GOT3 (cell line): ENCODE results near the gene C17orf107.
"Not testable (repeated sequence)": the region's sequence is repeated elsewhere in the genome, so short reads cannot be mapped to it uniquely, and the experiment has no call there.

Experiments used
- DNase-seq: peaks from one replicate; lab custom pipeline; 2025; ENCODE audit warnings: mixed read lengths; lab: John Stamatoyannopoulos, UW

C17orf107 gene

DNA sequence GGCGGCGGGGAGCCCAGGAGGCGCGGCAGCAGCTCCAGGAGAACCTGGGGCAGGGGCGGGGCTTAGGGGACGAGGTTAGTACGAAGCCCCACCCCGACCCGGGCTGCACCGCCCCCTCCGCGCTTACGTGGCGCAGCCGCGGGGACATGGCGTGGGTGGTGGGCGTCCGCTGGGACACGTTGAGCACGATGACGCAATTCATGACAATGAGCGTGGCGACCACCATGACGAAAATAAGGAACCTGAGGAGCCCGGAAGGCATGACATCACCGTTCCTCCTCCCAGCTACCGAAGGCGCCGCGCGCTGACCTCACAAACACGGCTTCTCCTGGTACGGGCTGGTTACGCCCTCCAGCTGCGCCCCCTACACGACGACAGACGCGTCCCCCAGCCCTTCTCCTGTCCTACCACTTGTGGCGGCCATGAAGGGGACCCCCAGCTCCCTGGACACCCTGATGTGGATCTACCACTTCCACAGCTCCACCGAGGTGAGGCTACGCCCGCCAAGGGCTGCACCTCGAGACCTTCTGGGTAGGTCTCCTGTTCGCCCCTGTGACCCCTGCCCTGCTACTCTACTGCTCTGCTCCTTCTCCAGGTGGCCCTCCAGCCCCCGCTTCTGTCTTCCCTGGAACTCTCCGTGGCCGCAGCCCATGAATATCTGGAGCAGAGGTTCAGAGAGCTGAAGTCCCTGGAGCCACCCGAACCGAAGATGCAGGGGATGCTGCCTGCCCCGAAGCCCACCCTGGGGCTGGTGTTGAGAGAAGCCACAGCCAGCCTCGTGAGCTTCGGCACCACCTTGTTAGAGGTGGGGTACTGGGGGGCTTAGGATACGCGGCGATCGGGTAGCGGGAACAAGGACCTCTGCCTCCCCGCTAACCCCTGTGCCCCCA is at the start of gene C17orf107:
TSS of gene C17orf107 (plus strand) at position 196 of the 890 bp plus-strand sequence. CDS start at position 423, 227 bp downstream.
- peak; percentile 23 for DNase-seq

GRCh38 chr17:4850246-4850645 is 49.1 kb upstream of the C17orf107 start:
- no peak for DNase-seq

- no peak for DNase-seq
Observed at GRCh38 chr17:4851084-4851483, 48.3 kb upstream of the C17orf107 start.

DNA sequence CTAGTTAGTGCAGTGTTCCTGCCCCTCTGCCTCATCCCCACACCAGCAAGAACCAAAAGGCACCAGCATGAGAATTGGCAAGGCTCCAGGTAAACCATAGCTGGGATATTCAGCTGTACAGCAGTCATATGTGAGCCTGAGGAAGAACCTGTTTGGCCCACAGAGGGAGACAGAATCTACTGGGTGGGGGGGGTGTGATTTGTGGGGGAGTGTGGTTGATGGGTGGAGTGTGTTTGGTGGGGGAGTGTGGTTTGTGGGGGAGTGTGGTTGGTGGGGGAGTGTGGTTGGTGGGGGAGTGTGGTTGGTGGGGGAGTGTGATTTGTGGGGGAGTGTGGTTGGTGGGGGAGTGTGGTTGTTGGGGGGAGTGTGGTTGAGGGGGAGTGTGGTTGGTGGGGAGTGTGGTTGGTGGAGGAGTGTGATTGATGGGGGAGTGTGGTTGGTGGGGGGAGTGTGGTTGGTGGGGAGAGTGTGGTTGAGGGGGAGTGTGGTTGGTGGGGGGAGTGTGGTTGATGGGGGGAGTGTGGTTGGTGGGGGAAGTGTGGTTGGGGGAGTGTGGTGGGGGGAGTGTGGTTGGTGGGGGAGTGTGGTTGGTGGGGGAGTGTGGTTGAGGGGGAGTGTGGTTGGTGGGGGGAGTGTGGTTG is 46.6 kb upstream of the C17orf107 start:
- DNase-seq = no peak

- DNase-seq = no peak
Observed at GRCh38 chr17:4853208-4853671, 46.1 kb upstream of the C17orf107 start.

DNA sequence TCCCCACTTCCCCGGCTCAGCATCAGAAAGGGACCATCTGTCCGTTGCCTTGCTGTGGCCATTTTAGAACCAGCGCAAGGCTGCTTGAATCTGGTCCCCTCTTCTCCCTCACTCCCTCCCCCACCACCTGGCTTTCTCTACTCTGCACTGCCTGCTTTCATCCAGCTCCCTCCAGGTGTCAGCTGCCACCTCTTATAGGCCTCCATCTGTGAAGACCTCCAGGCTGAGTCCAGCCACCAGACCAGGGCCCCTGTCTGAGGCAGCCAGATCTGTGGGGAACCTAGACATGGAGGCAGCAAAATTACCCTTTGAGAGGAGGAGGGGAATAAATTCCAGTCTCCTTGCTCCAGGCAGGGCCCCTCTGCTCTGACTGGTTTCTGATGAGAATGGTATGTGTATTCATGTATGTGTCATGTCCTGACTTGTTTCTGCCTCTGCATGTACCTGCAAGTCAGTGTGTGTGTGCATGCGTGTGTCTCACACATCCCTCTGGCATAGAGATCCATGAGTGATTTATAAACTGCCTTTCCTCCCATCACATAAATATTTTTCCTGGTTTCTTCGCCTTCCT is 45.1 kb upstream of the C17orf107 start:
- no peak for DNase-seq

- no peak for DNase-seq
Observed at GRCh38 chr17:4856271-4856936, 42.9 kb upstream of the C17orf107 start.

DNA sequence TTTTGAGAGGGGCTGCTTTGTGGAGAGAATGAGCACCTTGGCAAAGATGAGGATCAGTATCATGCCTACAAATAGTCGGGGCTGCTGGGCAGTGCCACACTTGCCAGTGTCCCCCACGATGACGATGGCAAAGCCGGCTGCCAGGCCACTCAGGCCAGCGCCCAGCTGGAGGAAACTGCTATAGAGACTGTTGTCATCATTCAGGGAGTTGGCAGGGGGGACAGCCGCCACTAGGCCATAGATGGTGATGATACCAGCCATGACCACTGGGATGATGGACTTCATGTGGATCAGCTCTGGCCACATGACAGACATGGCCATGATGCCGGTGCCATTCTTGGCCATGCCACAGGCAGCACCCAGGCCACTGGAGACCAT is 42.4 kb upstream of the C17orf107 start:
- no peak for DNase-seq

DNA sequence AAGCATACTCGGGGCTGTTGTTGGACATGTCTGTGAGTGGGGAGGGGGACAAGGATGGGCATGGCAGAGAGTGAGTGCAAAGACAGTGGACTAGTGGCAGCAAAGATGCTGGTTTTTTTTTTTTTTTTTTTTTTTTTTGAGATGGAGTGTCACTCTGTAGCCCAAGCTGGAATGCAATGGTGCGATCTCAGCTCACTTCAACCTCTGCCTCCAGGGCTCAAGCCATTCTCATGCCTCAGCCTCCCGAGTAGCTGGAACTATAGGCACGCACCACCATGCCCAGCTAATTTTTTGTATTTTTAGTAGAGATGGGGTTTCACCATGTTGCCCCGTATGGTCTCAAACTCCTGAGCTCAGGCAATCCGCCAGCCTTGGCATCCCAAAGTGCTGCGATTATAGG is 42.0 kb upstream of the C17orf107 start:
- not testable (repeated sequence) for DNase-seq

DNA sequence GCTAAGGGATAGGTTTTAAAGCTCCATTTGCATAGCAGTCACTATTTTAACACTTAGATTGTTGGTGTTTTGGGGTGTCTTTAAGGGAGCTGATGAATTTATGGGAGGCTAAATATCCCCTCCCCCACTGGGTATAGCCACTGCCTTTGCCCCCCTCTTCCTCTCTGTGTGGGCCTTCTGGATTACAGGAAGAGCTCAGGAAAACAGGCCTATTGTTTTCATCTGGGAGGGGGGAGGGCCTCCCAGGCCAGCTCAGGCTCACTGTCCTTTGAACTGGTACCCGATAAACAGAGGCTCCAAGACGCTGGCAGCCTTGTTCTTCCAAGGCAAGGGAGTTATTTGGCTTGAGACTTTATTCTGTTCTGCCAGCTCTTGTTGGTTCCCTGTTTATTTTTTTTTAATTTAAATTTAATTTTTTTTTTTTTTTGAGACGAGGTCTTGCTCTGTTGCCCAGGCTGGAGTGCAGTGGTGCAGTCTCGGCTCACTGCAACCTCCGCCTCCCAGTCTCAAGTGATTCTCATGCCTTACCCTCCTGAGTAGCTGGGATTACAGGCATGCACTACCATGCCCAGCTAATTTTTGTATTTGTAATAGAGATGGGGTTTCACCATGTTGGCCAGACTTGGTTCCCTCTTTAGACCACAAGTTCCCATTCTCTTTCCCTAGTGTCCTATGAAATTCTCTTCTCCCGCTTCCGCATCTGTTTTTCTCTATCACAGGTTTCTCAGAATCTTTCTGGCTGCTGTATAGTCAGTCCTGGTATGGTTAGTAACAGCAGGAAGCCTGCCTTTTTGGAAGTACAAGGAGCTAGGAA is 41.1 kb upstream of the C17orf107 start:
- no peak for DNase-seq

DNA sequence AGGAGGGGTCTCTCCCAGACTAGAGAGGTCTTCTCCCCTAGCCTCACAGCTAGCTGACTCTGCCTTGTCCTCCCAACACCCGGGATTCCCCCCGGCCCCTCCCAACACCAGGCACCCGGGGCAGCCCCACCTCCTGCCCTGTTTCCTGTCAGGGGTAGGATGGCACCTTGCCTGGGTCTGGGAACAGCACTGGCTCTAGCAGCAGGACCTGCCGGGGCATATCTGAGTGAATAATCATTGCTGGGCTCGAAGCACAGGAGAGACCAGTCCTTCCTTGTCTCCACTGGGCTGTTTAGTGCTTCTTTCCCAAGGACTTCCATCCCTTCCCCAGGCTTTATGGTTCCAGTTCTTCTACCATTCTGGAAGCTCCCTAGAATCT is 40.5 kb upstream of the C17orf107 start:
- DNase-seq = no peak

DNA sequence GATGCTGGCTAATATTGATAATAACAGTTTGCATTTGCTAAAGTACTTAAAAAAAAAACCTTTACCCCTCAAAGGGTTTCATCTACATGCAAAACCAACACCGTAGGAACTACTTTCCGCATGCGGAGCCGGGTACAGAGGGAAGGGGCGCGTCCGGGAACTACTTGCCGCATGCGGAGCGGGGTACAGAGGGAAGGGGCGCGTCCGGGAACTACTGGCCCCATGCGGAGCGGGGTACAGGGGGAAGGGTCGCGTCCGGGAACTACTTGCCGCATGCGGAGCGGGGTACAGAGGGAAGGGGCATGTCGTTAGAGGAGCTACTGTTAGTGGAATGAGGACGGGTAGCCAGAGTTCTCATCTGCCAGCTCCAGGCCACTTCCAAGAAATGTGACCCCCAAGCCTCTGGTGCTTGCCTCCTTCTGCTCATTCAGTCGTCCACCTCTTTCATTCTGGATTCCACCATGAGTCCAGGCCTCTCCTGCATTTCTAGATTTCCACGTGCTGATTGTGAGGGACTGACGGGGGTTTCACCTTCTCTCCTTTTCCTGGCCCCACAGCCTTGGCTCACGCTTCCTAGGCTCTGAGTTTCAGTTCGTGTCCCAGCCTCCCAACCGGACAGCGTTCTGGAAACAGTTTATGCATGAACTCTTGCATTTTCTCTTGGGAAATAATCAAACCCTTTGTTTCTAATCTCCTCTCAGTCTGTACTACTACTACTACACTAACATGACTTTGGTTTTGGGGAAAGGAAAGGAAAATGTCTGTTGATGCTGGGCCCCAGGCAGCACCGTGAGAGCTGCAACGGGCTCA is 39.3 kb upstream of the C17orf107 start:
- DNase-seq = no peak

DNA sequence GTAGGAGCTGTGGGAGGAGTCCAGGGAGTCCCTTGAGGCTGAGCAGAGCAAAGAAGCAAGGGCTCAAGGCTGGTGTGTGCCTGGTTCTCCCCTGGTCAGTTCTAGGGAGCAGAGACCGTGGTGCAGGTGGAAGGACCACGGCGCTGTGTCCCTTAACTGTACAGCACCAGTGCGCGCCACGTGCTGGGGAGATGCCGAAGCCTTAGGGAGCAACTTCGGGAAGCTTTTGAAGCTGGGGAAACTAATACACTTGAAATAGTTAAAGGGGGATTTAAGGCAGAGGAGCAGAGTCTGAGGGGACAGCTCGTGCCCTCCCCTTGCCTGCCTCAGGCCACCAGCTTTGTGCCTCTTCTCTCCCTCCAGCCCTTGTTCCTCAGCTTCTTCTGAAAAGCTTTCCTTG is 38.7 kb upstream of the C17orf107 start:
- DNase-seq = no peak

- no peak for DNase-seq
Observed at GRCh38 chr17:4861052-4861451, 38.3 kb upstream of the C17orf107 start.

GRCh38 chr17:4862720-4863119 is 36.6 kb upstream of the C17orf107 start:
- DNase-seq = no peak

- no peak for DNase-seq
Observed at GRCh38 chr17:4863321-4863720, 36.0 kb upstream of the C17orf107 start.

- not testable (repeated sequence) for DNase-seq
Observed at GRCh38 chr17:4867535-4867934, 31.8 kb upstream of the C17orf107 start.

DNA sequence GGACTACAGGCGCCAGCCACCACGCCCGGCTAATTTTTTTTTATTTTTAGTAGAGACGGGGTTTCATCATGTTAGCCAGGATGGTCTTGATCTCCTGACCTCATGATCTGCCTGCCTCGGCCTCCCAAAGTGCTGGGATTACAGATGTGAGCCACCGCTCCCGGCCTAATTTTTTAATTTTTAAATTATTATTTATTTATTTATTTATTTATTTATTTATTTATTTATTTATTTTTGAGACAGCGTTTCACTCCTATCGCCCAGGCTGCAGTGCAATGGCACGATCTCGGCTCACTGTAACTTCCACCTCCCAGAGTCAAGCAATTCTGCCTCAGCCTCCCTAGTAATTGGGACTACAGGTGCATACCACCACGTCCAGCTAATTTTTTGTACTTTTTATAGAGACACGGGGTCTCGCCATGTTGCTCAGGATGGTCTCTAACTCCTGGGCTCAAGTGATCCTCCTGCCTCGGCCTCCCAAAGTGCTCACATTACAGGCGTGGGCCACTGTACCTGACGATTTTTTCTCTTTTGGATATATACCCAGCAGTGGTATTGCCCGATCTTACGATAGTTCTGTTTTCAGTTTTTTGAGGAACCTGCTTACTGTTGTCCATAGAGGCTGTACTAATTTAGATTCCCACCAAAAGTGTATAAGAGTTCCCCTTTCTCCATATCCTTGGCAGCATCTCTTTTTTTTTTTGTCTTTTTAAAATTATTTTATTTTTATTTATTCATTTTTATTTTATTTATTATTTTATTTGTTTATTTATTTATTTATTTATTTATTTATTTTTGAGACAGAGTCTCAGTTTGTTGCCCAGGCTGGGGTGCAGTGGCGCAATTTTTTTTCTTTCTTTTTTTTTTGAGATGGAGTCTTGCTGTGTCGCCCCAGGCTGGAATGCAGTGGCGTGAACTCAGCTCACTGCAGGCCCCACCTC is 30.0 kb upstream of the C17orf107 start:
- DNase-seq = not testable (repeated sequence)

DNA sequence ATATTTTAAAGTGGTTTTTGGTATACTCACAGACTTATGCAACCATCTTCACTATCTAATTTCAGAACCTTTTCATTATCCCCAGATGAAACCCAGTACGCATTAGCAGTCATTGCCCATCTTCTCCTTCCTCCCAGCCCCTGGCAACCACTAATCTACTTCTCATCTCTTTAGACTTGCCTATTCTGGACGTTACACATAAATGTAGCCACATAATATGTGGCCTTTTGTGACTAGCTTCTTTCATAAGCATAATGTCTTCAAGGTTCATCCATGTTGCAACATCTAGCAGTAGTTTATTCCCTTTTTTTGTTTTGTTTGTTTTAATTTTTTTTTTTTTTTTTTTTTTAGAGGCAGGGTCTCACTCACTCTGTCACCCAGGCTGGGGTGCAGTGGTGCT is 28.5 kb upstream of the C17orf107 start:
- no peak for DNase-seq

DNA sequence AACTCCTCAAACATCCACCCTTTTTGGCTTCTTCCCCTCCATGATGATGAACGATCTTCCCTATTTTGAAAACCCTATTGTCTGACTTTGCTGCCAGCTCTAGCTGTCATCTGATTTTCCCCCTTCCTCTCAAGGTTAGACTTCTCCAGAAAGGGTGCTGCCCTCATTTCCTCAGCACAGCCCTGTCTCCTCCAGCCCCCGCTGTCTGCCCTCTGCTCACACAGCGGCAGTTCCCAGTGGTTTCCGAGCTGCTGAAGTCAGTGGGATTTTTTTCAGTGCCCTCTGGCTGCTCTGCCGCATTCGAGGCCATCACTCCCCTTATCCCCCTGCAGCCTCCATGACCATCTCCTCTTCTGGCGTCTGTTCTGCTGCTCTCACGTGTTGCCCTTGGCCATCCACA is 26.6 kb upstream of the C17orf107 start:
- DNase-seq = no peak
